GM21423 (cell line): ENCODE data around the gene PPP3CA.
A peak's percentile ranks its signal among the peaks of the same experiment; 100 is the strongest.
"Not testable (repeated sequence)": the region's sequence is repeated elsewhere in the genome, so short reads cannot be mapped to it uniquely, and the experiment has no call there.

Experiments
- ATAC-seq: cut with Tn5 transposase; IDR thresholded peaks from one replicate; pipeline ENCODE4 v1.9.1; 2021; ENCODE audit warnings: mild to moderate bottlenecking, moderate library complexity; ENCODE audit not compliant: unreplicated experiment

PPP3CA gene

GRCh38 chr4:101183221-101183620, 164.1 kb downstream of the PPP3CA start:
- no peak for ATAC-seq

- not testable (repeated sequence) for ATAC-seq
Measured at GRCh38 chr4:101182688-101183087, 164.6 kb downstream of the PPP3CA start.

GRCh38 chr4:101178731-101179130, 168.6 kb downstream of the PPP3CA start:
- ATAC-seq: no peak

DNA sequence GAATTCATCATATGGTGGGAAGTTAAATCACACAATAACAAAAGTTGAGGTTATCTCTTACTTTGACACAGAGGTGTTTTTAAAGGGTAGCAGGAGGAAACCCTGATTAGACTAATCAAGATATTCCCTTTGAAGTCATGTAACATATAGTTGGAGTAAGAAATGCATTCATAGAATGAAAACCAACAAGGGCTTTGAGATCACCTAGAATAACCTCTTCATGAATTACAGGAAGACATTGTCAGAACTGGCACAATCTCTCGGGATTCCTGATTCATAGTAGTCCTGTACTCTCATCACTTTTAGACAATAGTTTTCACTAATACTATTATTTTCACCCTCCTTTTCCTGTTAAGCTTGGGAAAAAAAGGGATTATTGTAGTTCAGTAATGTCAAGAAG, 170.2 kb downstream of the PPP3CA start:
- ATAC-seq: no peak

DNA sequence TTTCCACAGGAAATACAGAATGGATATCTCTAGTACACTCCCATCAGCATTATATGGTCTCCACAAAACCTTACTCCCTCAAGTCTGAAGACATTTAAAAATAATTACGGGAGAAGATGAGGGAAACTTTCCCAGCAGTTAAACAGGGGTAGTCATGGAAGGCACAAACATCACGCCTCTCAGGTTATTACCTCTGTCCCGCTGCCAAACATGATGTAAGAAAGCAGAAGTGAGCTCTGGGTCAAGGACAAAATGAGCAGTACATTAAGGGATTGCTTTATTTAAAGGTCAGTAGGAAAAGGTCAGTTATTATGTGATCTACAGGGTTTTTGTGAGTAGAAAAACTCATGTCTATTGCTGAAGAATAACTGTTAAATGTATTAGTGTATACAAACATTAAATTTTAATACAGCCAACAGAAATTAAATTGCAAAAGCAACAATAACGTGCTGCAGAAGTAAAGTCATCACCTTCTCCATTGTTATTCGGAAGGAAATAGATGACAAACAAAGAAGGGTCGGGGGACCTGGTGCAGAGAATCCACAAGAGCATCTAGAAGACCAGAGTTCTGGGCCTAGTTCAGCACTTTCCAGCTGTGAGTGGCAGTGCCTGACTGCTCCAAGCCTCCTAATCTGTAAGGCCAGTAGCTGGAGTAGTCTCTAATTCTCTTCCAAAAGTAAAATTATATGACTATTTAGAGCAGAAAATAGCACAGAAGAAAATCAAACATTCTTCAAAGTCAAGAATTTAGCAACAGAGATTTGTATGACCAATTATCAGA, 171.2 kb downstream of the PPP3CA start:
- ATAC-seq: no peak

DNA sequence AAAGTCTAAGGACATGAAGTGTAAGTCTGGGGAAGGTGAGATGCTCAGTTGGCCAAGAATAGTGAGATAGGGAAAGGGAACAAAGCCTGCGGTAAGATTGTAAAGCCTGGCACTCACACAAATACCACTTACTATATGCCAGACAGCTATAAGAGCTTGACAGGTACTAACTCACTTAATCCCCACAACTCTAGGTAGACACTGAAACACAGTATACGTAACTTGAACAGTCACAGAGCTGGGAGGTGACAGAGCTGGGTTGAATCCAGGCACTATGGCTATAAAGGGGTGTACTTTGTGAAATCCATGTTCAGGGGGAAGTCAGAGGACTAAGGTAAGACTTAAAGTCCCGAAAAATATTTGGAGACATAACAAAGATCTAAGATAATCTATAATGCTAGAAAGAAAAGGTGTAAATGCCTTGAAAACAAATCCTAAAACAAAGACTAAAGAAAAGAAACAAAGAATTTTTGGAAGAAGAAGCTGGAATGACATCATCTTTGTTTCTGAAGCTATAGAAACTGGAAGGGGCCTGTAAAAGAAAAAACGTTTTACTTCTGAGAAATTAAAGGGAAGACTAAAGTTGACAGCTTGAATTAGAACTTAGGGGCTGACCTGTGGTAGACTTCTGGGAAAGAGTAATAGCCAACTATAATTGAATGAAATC, 172.5 kb downstream of the PPP3CA start:
- ATAC-seq: no peak

- no peak for ATAC-seq
Measured at GRCh38 chr4:101172369-101172768, 175.0 kb downstream of the PPP3CA start.

- no peak for ATAC-seq
Measured at GRCh38 chr4:101171747-101172146, 175.6 kb downstream of the PPP3CA start.

DNA sequence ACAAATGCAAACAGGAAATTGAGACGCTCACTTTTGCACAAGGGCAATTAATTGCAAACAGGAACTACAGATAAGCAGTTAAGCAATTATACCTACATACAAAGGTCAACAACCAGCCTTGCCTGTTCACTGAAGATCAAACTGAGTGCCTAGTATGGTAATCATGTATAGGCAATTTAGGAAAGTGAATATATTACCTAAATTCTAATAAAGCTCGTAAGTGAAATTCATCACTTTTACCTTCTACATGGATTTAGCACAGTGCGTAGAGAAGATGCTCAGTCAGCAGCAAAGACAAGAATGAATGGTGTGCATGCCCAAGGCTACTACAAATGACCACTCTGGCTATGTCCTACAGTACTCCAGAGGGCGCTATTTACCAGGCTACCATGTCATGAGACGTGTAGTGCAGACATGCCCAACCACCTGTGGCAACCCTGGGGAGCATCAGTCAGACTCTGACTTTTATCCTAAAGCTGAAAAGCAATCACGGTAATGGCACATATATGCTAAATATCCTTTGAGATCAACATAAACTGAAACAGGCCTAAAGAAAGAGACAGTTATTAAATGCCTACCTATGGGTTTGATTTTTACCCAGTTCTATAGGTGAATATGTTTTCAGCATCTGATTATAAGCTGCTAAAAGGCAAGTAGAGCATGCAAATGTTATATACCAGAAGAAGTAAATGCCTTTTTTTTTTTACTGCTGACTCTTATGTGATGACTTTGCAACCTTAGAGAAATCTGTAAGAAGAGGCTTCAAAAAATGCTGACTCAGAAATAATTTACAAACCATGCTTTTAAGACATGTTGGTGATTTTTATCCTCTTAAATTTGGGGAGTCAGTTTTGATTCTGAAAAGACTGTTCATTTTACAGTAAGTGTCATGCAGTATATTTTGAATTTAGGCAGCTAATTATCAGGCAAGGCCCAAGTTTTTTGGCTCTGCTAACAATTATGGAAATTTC, 178.0 kb downstream of the PPP3CA start:
- peak; percentile 98 for ATAC-seq

GRCh38 chr4:101163936-101164335, 183.4 kb downstream of the PPP3CA start:
- no peak for ATAC-seq

- no peak for ATAC-seq
Measured at GRCh38 chr4:101162990-101163380, 184.3 kb downstream of the PPP3CA start.

DNA sequence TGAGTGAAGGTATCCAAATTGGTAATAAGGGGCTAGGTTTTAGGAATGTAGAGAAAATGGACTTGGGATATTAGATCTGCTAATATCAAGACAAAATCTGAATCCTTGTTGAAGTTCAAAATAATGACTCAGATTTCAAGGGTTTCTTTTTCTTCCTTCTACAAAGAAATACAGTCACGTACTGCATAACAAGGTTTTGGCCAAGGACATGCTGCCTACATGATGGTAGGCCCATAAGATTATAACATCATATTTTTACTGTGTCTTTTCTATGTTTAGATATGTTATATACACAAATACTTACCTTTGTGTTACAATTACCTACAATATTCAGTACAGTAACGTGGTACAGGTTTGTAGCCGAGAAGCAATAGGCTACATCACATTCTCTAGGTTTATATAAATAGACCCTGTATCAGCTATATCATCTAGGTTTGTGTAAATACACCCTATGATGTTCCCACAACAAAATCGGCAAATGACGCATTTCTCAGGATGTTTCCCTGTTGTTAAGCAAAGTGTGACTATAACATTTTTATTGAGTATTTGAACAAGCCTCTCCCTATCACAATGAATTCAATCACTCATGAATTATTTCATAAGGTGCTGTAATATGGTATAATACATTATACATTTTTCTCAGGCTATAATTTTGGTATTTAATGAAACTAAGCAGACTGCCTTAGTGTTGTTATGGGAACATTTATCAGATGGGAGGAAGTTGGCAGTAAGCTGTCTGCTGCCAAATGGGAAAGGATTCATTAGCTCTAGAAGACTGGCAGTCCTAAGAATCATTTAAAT, 186.3 kb downstream of the PPP3CA start:
- ATAC-seq: no peak

GRCh38 chr4:101158507-101158906, 188.8 kb downstream of the PPP3CA start:
- ATAC-seq: no peak

GRCh38 chr4:101158134-101158482, 189.2 kb downstream of the PPP3CA start:
- ATAC-seq: no peak

DNA sequence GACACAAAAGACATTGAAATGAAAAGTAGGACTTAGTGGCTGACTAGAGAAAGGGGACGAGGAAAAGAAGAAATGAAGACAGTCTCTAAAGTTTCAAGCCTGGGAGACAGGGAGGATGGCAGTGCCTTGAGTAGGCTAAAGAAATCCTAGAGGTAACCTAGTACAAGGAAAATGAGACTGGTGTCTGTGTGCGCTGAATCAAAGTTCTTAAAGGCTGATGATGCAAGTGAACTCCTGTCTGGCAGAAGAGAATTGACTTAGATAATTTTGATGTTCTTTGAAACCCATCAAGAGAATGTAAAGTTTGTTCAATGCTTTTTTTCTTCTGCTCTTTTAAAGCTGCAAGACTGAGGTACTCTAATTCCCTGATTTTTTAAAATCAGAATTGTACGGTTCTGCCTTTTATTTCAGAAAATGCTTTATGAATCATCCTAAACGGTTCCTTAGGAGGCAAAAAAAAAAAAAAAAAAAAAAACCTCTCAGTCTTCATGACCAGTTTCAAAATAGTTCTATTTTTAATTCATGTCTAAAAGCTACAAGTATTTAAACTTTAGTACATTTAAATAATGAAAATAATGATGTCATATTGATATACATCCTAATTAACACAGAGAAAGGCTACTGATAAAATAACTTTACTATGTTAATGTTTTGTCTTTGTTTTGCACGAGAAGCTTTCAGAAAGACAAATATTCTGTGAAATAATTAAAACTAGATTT, 189.8 kb downstream of the PPP3CA start:
- no peak for ATAC-seq

DNA sequence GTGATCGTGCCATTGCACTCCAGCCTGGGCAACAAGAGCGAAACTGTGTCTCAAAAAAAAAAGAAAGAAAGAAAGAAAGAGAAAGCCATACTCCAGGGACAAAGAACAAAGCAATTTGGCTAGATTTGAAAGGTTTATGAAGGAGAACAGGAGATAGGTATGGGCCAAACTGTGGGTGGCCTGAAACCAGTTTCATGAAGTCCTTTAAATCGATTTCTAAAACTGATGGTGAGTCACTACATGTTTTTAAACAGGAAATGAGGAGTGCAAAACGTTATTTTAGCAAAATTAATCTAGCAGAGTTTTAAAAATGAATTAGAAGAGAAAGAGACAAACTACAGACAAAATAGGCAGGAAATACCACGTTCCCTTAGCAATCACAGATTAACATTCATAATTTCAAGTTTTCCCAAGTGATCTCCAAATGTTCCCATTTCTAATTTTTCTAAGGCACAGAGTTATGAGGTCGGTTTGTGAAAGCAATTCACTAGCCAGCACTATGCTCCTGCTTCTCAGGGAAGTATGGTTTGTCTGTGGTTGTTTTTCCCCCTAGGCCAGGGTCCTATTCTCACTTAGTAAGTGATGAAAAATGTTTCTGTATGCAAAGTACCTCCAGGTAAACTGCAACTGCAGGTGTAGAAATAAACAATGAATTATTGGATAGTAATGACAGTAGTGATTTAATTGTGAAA, 190.6 kb downstream of the PPP3CA start:
- ATAC-seq: no peak

DNA sequence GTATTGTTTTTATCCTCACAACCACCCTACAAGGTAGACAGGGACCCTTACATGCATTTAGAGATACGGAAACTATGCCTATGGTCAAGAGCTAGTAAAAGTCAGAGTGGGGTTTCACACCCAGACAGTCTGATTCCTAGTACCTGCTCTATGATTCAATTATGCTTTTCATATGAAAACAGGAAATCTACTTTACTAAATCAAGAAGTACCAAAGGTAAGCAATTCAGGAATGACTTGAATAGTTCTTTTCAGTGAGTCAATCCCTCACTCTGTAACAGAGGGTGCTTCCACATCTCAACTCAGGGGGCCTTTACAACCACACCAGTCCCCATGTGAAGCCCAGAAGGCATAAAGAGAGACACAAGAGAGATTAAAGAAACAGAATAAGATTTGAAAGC, 191.4 kb downstream of the PPP3CA start:
- no peak for ATAC-seq

DNA sequence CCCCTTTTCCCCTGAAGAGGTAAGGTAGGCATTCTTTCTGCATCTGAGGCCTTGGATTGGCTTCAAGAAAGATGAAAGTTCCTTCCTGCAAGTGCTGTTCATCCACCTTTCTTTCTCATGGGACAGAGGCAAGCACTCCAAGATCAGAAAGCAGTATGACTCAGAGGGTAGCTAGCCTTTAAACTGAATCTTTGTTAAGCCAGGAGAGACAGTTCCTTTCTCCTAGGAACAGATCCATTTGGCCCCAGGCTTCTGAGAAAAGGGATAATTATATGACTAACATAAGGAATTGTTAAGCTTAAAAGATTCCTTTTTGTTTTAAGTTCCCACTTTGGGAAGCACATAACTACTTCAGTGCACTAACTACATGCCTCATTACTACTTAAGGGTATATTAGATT, 192.0 kb downstream of the PPP3CA start:
- no peak for ATAC-seq

GRCh38 chr4:101153653-101154052, 193.7 kb downstream of the PPP3CA start:
- ATAC-seq: no peak
